Measurements from ENCODE around the gene BICC1. TPM values are rescaled to one million over a fixed set of nuclear protein-coding genes. Genes with fewer than 3 reads are reported as not detected.

BICC1 gene
- total and polyA plus RNA-seq, 2 donors (not counting 3 experiments of a cell fraction or from before 2014, with no cell fraction given), result 0.06 to 0.29 TPM

DNA sequence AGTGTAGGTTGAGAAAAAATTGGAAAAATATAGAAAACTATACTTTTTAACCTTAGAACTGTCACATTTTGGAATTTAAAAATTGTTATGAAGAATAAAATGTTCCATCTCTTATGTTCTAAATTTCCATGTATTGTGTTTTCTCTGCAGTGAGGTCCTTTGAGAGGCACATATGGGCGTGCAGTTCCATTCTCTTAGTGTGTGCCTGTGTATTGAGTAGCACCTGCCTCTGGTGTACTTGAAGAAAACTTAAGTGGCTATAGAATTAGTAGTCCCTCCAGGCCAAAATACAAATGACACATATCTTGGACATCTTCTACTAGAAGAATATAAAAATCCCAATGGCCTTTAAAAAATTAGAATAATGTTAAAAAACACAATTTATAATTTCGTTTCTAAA lies 149.2 kb downstream of the BICC1 start:
- CTCF ChIA-PET, result no interaction called here
- dilution Hi-C loops (cut with MboI; ENCODE audit: extremely low pct_ligation_motif_present, low sequenced_read_pairs), result no loop called here
- H4K20me1 ChIP-seq (replicated peaks; ENCODE audit: control insufficient read depth, extremely low read depth, insufficient read depth, low read length), result no peaks in the 10 kb centered on the region
- no peak overlapping the region for H3K4me3 ChIP-seq (replicated peaks in 1 of 3; ENCODE audit: insufficient read depth in 1 of 3, low read depth in 1 of 3, low read length in 3 of 3)
- no peaks in the 10 kb centered on the region for H3K36me3 ChIP-seq (ENCODE audit: control insufficient read depth in 2 of 2, extremely low read depth in 1 of 2, insufficient read depth in 2 of 2, low read length in 2 of 2)
- POLR2A ChIA-PET, result no interaction called here
- no peaks in the 10 kb centered on the region for H3K9me3 ChIP-seq (replicated peaks; ENCODE audit: control insufficient read depth, insufficient read depth, low read length)
- no peaks in the 10 kb centered on the region for H3K27me3 ChIP-seq (ENCODE audit: control insufficient read depth in 2 of 2, insufficient read depth in 2 of 2, low read length in 2 of 2)
- H3K27ac ChIP-seq (ENCODE audit: insufficient read depth, low read depth, low read length), result no peak overlapping the region
- TF ChIP-seq POLR2AphosphoS5 (IDR thresholded peaks at IDR 0.05; ENCODE audit: insufficient read depth, low read depth, low read length) (no peak), JUN (IDR thresholded peaks at IDR 0.05; ENCODE audit: borderline replicate concordance, insufficient read depth, insufficient read length, low read depth) (no peak), GATA2 (IDR thresholded peaks at IDR 0.05; ENCODE audit: insufficient read depth, insufficient read length, low read depth, low read length) (no peak), MYC (IDR thresholded peaks at IDR 0.05; ENCODE audit: low read depth, low read length) (no peak), FOS (IDR thresholded peaks at IDR 0.05; ENCODE audit: borderline replicate concordance, insufficient read depth, low read length) (no peak), POLR2A (IDR thresholded peaks at IDR 0.05; ENCODE audit: low read depth, low read length) (no peak), EZH2 (IDR thresholded peaks at IDR 0.05; ENCODE audit: borderline replicate concordance, low read depth, low read length, severe bottlenecking) (no peak)
- TF ChIP-seq, protein P1, sequence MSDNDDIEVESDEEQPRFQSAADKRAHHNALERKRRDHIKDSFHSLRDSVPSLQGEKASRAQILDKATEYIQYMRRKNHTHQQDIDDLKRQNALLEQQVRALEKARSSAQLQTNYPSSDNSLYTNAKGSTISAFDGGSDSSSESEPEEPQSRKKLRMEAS (IDR thresholded peaks at IDR 0.05; ENCODE audit: insufficient read depth, insufficient read length), result no peak
- TF ChIP-seq, protein P2, sequence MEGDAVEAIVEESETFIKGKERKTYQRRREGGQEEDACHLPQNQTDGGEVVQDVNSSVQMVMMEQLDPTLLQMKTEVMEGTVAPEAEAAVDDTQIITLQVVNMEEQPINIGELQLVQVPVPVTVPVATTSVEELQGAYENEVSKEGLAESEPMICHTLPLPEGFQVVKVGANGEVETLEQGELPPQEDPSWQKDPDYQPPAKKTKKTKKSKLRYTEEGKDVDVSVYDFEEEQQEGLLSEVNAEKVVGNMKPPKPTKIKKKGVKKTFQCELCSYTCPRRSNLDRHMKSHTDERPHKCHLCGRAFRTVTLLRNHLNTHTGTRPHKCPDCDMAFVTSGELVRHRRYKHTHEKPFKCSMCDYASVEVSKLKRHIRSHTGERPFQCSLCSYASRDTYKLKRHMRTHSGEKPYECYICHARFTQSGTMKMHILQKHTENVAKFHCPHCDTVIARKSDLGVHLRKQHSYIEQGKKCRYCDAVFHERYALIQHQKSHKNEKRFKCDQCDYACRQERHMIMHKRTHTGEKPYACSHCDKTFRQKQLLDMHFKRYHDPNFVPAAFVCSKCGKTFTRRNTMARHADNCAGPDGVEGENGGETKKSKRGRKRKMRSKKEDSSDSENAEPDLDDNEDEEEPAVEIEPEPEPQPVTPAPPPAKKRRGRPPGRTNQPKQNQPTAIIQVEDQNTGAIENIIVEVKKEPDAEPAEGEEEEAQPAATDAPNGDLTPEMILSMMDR (IDR thresholded peaks at IDR 0.05; ENCODE audit: extremely low read depth in 1 of 2, insufficient read depth in 1 of 2, low read depth in 1 of 2, low read length in 2 of 2), result no peak
- FAIRE-seq (no peak), DNase-seq (ENCODE audit: low read depth, low spot score) (no peak)
- no TSS peak for BruUV-seq (replicated peaks)
- no peaks in the 10 kb centered on the region for H3K4me1 ChIP-seq (ENCODE audit: control insufficient read depth, extremely low read depth, insufficient read depth, low read length)
- H3K9ac ChIP-seq (replicated peaks; ENCODE audit: extremely low read depth, insufficient read depth, low read length), result no peak overlapping the region
- intact Hi-C loops (cut with micrococcal nuclease), result no loop called here
- H2AFZ ChIP-seq (ENCODE audit: low read depth, low read length), result no peak overlapping the region
- no peaks in the 10 kb centered on the region for H3K9me1 ChIP-seq (replicated peaks; ENCODE audit: control insufficient read depth, extremely low read depth, insufficient read depth, low read length)
- H3K79me2 ChIP-seq (ENCODE audit: control insufficient read depth, insufficient read depth, low read length), result no peaks in the 10 kb centered on the region
- H3K4me2 ChIP-seq (ENCODE audit: insufficient read depth, low read length), result no peak overlapping the region
